BJ (cell line): Measurements from ENCODE around the gene POU2AF1. TPM values are rescaled to one million over a fixed set of nuclear protein-coding genes. Genes with fewer than 3 reads are reported as not detected.

Source experiments
- CTCF ChIA-PET: fragments of 350-600 bp; formaldehyde crosslinking; extraction: SDS; loops from one replicate; lab custom pipeline; 2021; ENCODE audit warnings: antibody characterized with exemption, inconsistent platforms; lab: Yijun Ruan, JAX
- POLR2A ChIA-PET: fragments of 300-600 bp; sonication (Branson Sonifier 250); formaldehyde crosslinking; extraction: SDS; loops from one replicate; lab custom pipeline; 2021; ENCODE audit warnings: antibody characterized with exemption; lab: Charles Lee
- DNase-seq: peaks from one replicate; pipeline ENCODE4 v3.0.0-alpha.2; 2011; ENCODE audit warnings: low read depth
- H3K27me3 ChIP-seq: 2 replicates; pipeline ENCODE4 v1.6.0; 2011; ENCODE audit warnings: low read length; ENCODE audit not compliant: control insufficient read depth, insufficient read depth
- H3K36me3 ChIP-seq: 2 replicates; pipeline ENCODE4 v1.5.1; 2011; ENCODE audit warnings: low read length; ENCODE audit not compliant: control insufficient read depth, insufficient read depth
- H3K4me3 ChIP-seq: 2 replicates; pipeline ENCODE4 v1.5.1; 2011; ENCODE audit warnings: low read depth, mild to moderate bottlenecking, control low read depth, low read length
- CTCF ChIP-seq: IDR thresholded peaks from 2 replicates; pipeline ENCODE4 v1.5.1; 2011; ENCODE audit warnings: low read depth, mild to moderate bottlenecking, control low read depth, inconsistent platforms, low read length, moderate library complexity; ENCODE audit not compliant: insufficient read depth
- polyA plus RNA-seq: library from polyadenylated mRNA; depleted of rRNA; stranded (reverse); fragments of >200 nt; gene quantifications from 2 replicates; pipeline ENCODE4 v1.2.3, GENCODE V29; 2011

The POU2AF1 gene
- polyA plus RNA-seq, 1 experiment, result not detected

- CTCF ChIA-PET, result no interaction called here
These were observed 15.1 kb downstream of the POU2AF1 start for GRCh38 chr11:111363985-111364384.

GRCh38 chr11:111362887-111363411 is 16.1 kb downstream of the POU2AF1 start:
- ChIA-PET POLR2A (no interaction called here), CTCF (no interaction called here)
- no peak for DNase-seq
- Histone ChIP-seq H3K4me3 (no peak overlapping the region), H3K27me3 (no peaks in the 10 kb centered on the region; the same call in 1 of the 2 replicates), H3K36me3 (no peaks in the 10 kb centered on the region)
- no peak for TF ChIP-seq CTCF

More at GRCh38 chr11:111363985-111364384, 15.1 kb downstream of the POU2AF1 start:
- DNase-seq, result no peak
- no peak overlapping the region for H3K4me3 ChIP-seq
- TF ChIP-seq CTCF, result no peak
- POLR2A ChIA-PET, result no interaction called here
- no peaks in the 10 kb centered on the region for H3K36me3 ChIP-seq
- H3K27me3 ChIP-seq, result no peaks in the 10 kb centered on the region; the same call in none of the 2 replicates

DNA sequence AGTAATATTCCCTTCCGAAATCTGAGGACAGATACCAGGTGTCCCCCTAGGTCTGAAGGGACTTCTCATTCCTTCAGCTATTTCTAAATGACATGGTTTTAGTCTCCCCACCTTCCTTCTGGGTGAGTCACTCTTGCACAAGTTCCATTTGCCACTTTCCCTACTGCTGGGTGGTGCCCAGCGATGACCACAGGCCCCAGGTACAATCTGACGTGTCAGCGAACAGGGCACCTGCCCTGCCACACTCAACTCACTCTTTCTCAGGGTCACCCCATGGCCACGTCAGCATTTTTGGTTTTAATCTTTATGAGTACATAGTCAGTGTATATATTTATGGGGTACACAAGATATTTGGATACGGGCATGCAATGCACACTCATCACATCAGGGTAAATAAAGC is 17.2 kb downstream of the POU2AF1 start:
- Histone ChIP-seq H3K4me3 (no peak overlapping the region), H3K27me3 (no peaks in the 10 kb centered on the region; the same call in 1 of the 2 replicates), H3K36me3 (no peaks in the 10 kb centered on the region)
- no peak for DNase-seq
- POLR2A ChIA-PET, result no interaction called here
- TF ChIP-seq CTCF, result no peak
- CTCF ChIA-PET, result interaction anchor here (0.7 kb wide), 1 partner anchor 79 kb away, joined by 3 read pairs; no protein-coding TSS in a partner anchor

DNA sequence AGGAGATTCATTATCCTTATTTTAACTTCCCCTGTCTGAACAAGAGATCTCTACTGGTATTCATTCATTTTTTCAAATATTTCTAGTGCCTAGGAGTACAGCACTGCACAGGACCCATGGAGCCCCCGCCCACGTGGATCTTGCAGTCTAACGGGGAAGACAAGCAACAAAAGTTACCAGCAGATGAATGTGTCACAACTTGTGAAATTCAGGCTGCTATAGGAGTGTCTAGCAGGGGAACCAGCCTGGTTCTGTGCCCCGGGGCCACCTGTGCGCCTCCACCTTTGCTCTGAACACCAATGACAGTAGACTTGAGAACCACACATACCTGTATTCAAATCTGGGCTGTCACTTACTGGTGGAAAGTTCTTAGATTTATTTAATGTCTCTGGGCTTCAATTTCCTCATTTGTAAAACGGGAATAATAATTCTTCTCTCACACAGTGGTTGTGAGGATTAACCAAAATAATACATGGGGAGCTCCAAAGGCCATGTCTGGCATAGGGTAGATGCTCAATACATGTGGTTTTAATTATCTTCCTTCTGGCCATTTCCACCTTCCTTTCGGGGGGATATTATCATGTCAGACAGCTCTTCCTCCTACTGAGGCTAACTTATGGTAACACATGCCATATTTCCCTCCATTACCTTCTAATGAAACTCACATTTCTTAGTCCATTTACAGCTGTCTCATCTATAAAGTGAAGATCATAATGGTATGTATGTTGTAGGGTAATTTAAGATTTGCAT is 17.8 kb downstream of the POU2AF1 start:
- no peak for DNase-seq
- POLR2A ChIA-PET, result no interaction called here
- Histone ChIP-seq H3K4me3 (no peak overlapping the region), H3K27me3 (no peaks in the 10 kb centered on the region; the same call in 1 of the 2 replicates), H3K36me3 (no peaks in the 10 kb centered on the region)
- no peak for TF ChIP-seq CTCF
- CTCF ChIA-PET, result interaction anchor here (0.7 kb wide), 1 partner anchor 79 kb away, joined by 3 read pairs; no protein-coding TSS in a partner anchor
